SK-N-MC (cell line): ENCODE data around the gene SPEM3.

Source experiments
- EZH2 ChIP-seq: fragments of 200-600 bp; sonication (generic); IDR thresholded peaks from one replicate; pipeline ENCODE4 v1.6.1; 2017; ENCODE audit warnings: antibody characterized with exemption
- FOXP2 ChIP-seq: optimal IDR thresholded peaks from 2 replicates; pipeline ENCODE3; 2011; ENCODE audit warnings: mild to moderate bottlenecking, moderate library complexity; ENCODE audit not compliant: insufficient read depth; ENCODE audit errors: extremely low read length, control extremely low read depth

DNA sequence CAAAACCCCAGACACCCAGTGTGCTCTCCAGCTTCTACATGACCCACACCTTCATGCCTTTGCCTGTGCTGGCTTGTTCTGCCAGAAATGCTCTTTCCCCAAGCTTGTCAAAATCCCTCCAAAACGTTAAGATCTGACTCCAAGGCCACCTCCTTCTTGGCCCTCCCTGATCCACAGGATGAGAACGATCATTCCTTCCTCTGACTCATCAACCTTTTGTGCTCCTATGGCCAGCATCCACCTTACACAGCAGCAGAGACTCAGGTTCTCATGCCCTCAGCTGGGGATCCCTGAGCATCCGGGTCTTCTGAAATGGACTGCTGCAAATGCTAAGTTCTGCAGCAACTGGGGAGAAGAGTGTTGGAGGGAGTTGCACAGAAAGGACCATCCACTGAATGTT lies 47.8 kb downstream of the SPEM3 start:
- TF ChIP-seq EZH2 (no peak), FOXP2 (no peak)
